Karpas-422 (cell line): ENCODE results near the gene ZBTB37. TPM values are rescaled to one million over a fixed set of nuclear protein-coding genes. Genes with fewer than 3 reads are reported as not detected.
A peak's percentile ranks its signal among the peaks of the same experiment; 100 is the strongest.

Experiments
- DNase-seq: peaks from one replicate; pipeline ENCODE4 v3.0.0-alpha.2; 2015
- H2AFZ ChIP-seq: fragments of 200-600 bp; sonication (generic); 2 replicates; pipeline ENCODE4 v1.6.1; 2014; ENCODE audit warnings: antibody characterized with exemption, low read length, mixed read lengths
- H3K27ac ChIP-seq: fragments of 200-600 bp; sonication (generic); 2 replicates; pipeline ENCODE4 v1.5.1; 2014; ENCODE audit warnings: mild to moderate bottlenecking, low read length, moderate library complexity
- H3K27me3 ChIP-seq: fragments of 200-600 bp; sonication (generic); 2 replicates; pipeline ENCODE4 v1.6.1; 2014; ENCODE audit warnings: low read length, mixed read lengths
- H3K36me3 ChIP-seq: fragments of 200-600 bp; sonication (generic); 2 replicates; pipeline ENCODE4 v1.6.1; 2014; ENCODE audit warnings: low read length, mixed read lengths; ENCODE audit not compliant: insufficient read depth
- H3K4me1 ChIP-seq: fragments of 200-600 bp; sonication (generic); 2 replicates; pipeline ENCODE4 v1.6.1; 2014; ENCODE audit warnings: mild to moderate bottlenecking, low read length, mixed read lengths
- H3K4me2 ChIP-seq: fragments of 200-600 bp; sonication (generic); 2 replicates; pipeline ENCODE4 v1.6.1; 2014; ENCODE audit warnings: low read length, low read depth, mild to moderate bottlenecking; ENCODE audit not compliant: poor library complexity, severe bottlenecking
- H3K4me3 ChIP-seq: fragments of 200-600 bp; sonication (generic); 2 replicates; pipeline ENCODE4 v1.5.1; 2014; ENCODE audit warnings: mild to moderate bottlenecking, antibody characterized with exemption, low read length, mixed read lengths
- H3K79me2 ChIP-seq: fragments of 200-600 bp; sonication (generic); 2 replicates; pipeline ENCODE4 v1.6.1; 2014; ENCODE audit warnings: mild to moderate bottlenecking, low read length, mixed read lengths
- H3K9ac ChIP-seq: fragments of 200-600 bp; sonication (generic); 2 replicates; pipeline ENCODE4 v1.6.0; 2014; ENCODE audit warnings: low read length
- H3K9me2 ChIP-seq: fragments of 200-600 bp; sonication (generic), shearing (Covaris generic); replicated peaks from 2 replicates; pipeline ENCODE4 v1.6.0; 2014; ENCODE audit warnings: mild to moderate bottlenecking, low read length, moderate library complexity; ENCODE audit not compliant: insufficient read depth
- H3K9me3 ChIP-seq: fragments of 300-700, 200-600 bp; sonication (generic); 2 replicates; pipeline ENCODE4 v1.6.1; 2014; ENCODE audit warnings: low read length, mixed read lengths
- H4K20me1 ChIP-seq: fragments of 200-600 bp; sonication (generic); 2 replicates; pipeline ENCODE4 v1.6.1; 2014; ENCODE audit warnings: mild to moderate bottlenecking, antibody characterized with exemption, low read length, low read depth; ENCODE audit not compliant: insufficient read depth
- total RNA-seq: library from RNA; depleted of rRNA; stranded (reverse); fragments of >200 nt; shearing (Covaris generic); gene quantifications from 2 replicates; pipeline ENCODE4 v1.2.3, GENCODE V29; 2014; ENCODE audit warnings: low replicate concordance; rRNA removed

ZBTB37 gene, protein sequence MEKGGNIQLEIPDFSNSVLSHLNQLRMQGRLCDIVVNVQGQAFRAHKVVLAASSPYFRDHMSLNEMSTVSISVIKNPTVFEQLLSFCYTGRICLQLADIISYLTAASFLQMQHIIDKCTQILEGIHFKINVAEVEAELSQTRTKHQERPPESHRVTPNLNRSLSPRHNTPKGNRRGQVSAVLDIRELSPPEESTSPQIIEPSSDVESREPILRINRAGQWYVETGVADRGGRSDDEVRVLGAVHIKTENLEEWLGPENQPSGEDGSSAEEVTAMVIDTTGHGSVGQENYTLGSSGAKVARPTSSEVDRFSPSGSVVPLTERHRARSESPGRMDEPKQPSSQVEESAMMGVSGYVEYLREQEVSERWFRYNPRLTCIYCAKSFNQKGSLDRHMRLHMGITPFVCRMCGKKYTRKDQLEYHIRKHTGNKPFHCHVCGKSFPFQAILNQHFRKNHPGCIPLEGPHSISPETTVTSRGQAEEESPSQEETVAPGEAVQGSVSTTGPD
- 9.7 and 15.8 TPM in 2 replicates for total RNA-seq

DNA sequence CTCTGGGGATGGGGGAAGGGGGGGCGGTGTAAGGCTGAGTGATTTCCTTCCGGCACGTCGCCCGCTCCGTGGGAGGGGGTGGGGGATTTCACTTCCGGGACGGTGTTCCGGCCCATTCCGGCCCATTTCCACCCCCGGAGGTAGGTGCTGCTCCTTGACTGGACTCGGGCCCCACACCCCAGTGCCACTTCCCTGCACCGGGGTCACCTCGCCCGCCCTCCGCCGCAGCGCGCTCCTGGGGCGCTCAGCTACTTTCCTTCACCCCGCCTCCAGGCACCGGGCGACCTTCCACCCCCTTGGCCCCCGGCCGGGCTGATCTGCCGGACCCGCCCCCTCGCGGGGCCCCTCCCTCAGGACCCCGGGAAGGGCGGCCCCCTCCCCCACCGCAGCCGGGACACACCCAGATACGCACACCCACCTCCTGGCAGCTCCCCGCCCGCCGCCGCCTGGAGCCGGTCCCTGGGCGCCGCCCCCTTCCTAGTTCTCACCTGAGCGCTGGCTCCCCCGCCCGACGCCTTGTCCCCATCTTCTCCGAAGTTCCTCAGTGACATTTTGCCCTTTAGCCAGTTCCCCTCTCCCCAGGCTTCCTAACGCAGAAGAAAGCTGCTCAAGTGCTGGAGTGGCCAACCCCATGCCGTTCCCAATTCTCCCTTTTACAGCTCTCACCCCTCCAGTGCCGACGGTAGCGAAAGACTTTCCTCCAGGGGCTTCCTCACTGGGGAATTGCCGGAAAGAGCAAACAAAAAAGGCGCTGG, at the start of gene ZBTB37:
Gene ZBTB37 (plus strand): TSS at position 115 of the 755 bp plus-strand sequence. CDS start 1,846 bp downstream, outside the sequence.
- Histone ChIP-seq H3K9ac (peak within 1 kb of the TSS; percentile 92), H3K79me2 (peaks cover 24% of the 10 kb centered on the region), H3K27me3 (no peaks in the 10 kb centered on the region), H3K4me2 (peak within 1 kb of the TSS; percentile 96), H3K9me2 (no peaks in the 10 kb centered on the region), H3K9me3 (no peaks in the 10 kb centered on the region), H2AFZ (no peak within 1 kb of the TSS), H3K4me1 (peaks cover 37% of the 10 kb centered on the region), H3K4me3 (peak within 1 kb of the TSS; percentile 94), H4K20me1 (peaks cover 35% of the 10 kb centered on the region), H3K36me3 (peaks cover 42% of the 10 kb centered on the region), H3K27ac (peak within 1 kb of the TSS; percentile 92)
- DNase-seq, result peak; percentile 95

DNA sequence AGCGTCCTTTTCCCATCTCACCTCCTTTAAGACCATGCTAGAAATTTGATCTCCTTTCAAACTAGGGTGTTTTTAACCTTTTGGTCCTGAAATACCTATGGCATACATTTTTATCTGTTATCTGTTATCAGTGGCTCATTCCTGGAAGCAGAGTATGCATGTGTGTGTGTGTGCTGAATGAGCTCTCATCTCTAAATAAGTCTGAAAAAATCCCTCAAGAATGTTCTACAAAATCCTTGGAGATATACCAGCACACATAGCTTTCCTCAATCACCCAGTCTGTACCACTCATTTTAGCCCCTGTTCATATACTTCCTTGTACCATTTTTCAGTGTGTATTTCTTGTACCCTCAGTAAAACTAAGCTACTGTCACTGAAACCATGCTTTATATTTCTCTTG, 49.7 kb upstream of the ZBTB37 start:
- no peaks in the 10 kb centered on the region for H3K9me2 ChIP-seq
- peaks cover 12% of the 10 kb centered on the region for H3K4me1 ChIP-seq
- H3K36me3 ChIP-seq, result peaks cover 36% of the 10 kb centered on the region
- H3K27me3 ChIP-seq, result no peaks in the 10 kb centered on the region
- H4K20me1 ChIP-seq, result no peaks in the 10 kb centered on the region; the same call in 1 of the 2 replicates
- no peak overlapping the region for H3K27ac ChIP-seq
- no peak for DNase-seq
- no peak overlapping the region for H3K4me2 ChIP-seq
- H3K9me3 ChIP-seq, result no peaks in the 10 kb centered on the region
- H3K4me3 ChIP-seq, result no peak overlapping the region
- no peak overlapping the region for H2AFZ ChIP-seq
- H3K79me2 ChIP-seq, result peaks cover 89% of the 10 kb centered on the region
- no peak overlapping the region for H3K9ac ChIP-seq

DNA sequence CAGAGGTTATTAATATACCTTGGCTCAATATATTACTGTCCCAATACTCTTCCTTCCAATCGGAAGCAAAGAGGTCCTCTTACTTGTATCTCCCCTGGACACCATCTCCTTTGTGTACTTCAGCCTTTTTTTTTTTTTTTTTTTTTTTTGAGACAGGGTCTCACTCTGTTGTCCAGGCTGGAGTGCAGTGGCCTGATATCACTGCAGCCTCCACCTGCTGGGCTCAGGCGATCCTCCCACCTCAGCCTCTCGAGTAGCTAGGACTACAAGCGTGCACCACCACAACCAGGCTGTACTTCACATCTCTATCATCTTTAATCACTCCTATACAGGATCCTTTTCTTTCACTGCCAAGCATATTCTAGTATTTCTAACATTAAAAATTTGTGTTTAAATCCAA, 46.5 kb upstream of the ZBTB37 start:
- peaks cover 16% of the 10 kb centered on the region for H3K4me1 ChIP-seq
- H3K4me3 ChIP-seq, result no peak overlapping the region
- H3K9me3 ChIP-seq, result no peaks in the 10 kb centered on the region
- H3K9me2 ChIP-seq, result no peaks in the 10 kb centered on the region
- H3K36me3 ChIP-seq, result peaks cover 36% of the 10 kb centered on the region
- H3K9ac ChIP-seq, result no peak overlapping the region
- no peak overlapping the region for H3K27ac ChIP-seq
- no peaks in the 10 kb centered on the region; the same call in 1 of the 2 replicates for H4K20me1 ChIP-seq
- H3K27me3 ChIP-seq, result no peaks in the 10 kb centered on the region
- H2AFZ ChIP-seq, result no peak overlapping the region
- DNase-seq, result no peak
- H3K79me2 ChIP-seq, result peaks cover 80% of the 10 kb centered on the region
- H3K4me2 ChIP-seq, result peak overlapping the region; percentile 86

DNA sequence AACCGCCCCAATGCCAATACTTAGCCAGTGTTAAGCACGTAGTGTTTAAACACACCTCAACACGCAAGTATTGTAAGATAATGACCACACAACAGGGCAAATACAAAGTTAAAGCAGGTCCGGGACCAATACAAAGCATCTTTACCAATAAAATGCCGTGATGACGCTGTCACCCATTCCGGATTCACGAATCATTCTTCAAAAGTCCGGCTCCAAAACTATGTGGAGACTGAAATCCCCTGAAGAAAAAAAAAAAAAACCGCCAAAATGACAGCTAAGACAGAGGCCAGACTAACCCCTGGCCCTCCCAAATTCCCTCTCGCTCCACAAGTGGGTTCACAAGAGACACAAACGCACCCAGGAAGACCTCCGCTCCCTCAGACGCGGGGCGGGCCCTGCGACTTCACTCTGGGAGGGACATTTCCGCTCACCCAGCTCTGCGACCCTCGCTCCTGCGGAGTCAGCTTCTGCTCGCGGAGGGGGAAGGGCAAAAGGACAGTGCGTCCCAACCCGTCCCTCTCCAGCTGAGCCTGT, 44.3 kb upstream of the ZBTB37 start:
- no peak for DNase-seq
- Histone ChIP-seq H3K36me3 (peaks cover 28% of the 10 kb centered on the region), H3K27me3 (no peaks in the 10 kb centered on the region), H3K9me3 (no peaks in the 10 kb centered on the region), H2AFZ (peak overlapping the region; percentile 69; the same call in 1 of the 2 replicates), H3K9ac (peak overlapping the region; percentile 75), H3K79me2 (peaks cover 69% of the 10 kb centered on the region), H4K20me1 (no peaks in the 10 kb centered on the region; the same call in 1 of the 2 replicates), H3K4me2 (peak overlapping the region; percentile 86), H3K4me1 (peaks cover 16% of the 10 kb centered on the region), H3K9me2 (no peaks in the 10 kb centered on the region), H3K27ac (peak overlapping the region; percentile 81), H3K4me3 (peak overlapping the region; percentile 76)

DNA sequence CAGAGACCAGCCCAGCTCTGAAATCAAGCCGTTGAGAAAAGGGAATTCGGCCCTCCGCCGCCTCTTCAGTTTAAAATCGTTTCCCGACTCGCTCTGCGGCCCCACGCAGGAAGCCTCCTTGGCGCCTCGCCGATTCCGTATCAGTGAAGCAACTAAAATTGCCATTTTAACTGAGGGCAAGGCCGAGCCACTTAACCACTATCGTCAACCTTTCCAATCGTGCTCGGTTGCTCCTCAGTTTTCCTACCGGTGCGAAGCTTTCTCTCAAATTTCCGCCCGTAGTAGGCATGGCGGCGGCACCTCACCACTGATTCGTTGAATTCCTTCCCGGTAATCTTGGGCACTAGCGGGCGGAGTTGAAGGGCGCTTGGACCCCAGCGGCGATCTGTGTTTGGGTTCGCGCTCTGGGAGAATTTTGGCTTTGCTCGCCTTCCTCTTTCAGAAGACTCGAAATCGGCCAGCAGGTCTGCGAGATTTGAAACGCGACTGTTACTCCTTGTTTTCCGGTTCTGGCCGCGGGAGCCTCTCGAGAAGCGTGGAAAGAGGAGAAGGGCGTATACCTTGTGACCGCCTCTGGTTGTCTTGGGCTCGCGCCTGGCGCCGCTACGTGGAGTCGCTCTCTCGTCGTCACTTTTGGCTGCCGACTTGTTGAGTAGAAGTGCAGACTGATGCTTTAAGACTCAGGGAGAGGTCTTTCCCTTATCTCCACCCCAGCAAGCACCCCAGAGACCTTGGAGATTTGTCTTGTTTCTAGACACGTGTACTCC, 43.7 kb upstream of the ZBTB37 start, which contains the start of the genes CENPL and DARS2:
Gene CENPL (minus strand): TSS at position 569 of the 767 bp plus-strand sequence. CDS start 13,584 bp downstream, outside the sequence.
Gene DARS2 (plus strand): TSS at position 359 of the 767 bp plus-strand sequence. CDS start 557 bp downstream, outside the sequence.
- peaks cover 16% of the 10 kb centered on the region for H3K4me1 ChIP-seq
- peak within 1 kb of the TSS; percentile 76 for H3K4me3 ChIP-seq
- H3K79me2 ChIP-seq, result peaks cover 63% of the 10 kb centered on the region
- H3K4me2 ChIP-seq, result peak within 1 kb of the TSS; percentile 86
- H3K9ac ChIP-seq, result peak within 1 kb of the TSS; percentile 75
- peak within 1 kb of the TSS; percentile 81 for H3K27ac ChIP-seq
- H2AFZ ChIP-seq, result peak within 1 kb of the TSS; percentile 73
- H3K27me3 ChIP-seq, result no peaks in the 10 kb centered on the region
- no peaks in the 10 kb centered on the region; the same call in 1 of the 2 replicates for H4K20me1 ChIP-seq
- no peaks in the 10 kb centered on the region for H3K9me3 ChIP-seq
- peak; percentile 98 for DNase-seq
- peaks cover 22% of the 10 kb centered on the region; the same call in 1 of the 2 replicates for H3K36me3 ChIP-seq
- no peaks in the 10 kb centered on the region for H3K9me2 ChIP-seq

DNA sequence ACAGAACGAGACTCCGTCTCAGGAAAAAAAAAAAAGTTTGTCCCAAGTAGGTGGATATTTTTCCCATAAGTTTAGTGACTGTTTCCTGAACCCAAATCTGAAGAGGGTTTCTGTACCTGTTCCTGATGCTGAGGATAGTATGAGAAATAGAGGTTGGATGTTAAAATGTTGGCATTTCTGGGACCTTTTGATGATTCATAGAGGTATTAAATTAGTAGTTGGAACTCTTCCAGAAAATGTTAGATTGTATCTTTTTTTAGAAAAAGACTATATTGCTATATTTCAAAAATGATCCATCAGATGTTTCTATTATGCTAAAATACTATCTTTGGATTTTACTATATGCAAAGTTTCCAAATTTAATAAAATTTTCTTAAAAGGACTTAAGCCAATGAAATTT, 40.6 kb upstream of the ZBTB37 start:
- no peaks in the 10 kb centered on the region for H3K27me3 ChIP-seq
- H3K9me3 ChIP-seq, result no peaks in the 10 kb centered on the region
- H3K4me1 ChIP-seq, result peaks cover 10% of the 10 kb centered on the region
- H3K4me3 ChIP-seq, result no peak overlapping the region
- no peak overlapping the region for H3K9ac ChIP-seq
- peaks cover 7% of the 10 kb centered on the region; the same call in 1 of the 2 replicates for H3K36me3 ChIP-seq
- DNase-seq, result no peak
- H3K9me2 ChIP-seq, result no peaks in the 10 kb centered on the region
- H3K27ac ChIP-seq, result no peak overlapping the region
- peaks cover 33% of the 10 kb centered on the region for H3K79me2 ChIP-seq
- H3K4me2 ChIP-seq, result no peak overlapping the region
- no peaks in the 10 kb centered on the region; the same call in 1 of the 2 replicates for H4K20me1 ChIP-seq
- H2AFZ ChIP-seq, result no peak overlapping the region

DNA sequence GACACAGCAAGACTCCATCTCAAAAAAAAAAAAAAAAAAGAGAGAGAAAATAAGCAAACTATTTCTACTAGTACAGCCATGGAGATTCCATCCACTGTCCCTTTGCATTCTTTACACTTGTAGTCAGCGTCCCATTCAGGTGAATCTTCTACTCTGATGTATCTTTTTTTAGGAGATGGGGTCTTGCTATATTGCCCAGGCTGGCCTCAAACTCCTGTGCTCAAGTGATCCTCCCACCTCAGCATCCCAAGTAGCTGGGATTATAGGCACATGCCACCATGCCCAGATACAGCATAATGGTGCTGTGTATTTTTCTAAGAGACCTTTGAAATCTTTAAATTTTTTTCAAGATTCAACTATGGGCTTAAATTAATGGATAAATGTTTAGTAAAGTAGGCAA, 35.4 kb upstream of the ZBTB37 start:
- Histone ChIP-seq H4K20me1 (no peaks in the 10 kb centered on the region), H3K27ac (no peak overlapping the region), H3K9ac (no peak overlapping the region), H3K79me2 (no peaks in the 10 kb centered on the region; the same call in 1 of the 2 replicates), H3K4me2 (no peak overlapping the region), H3K9me2 (no peaks in the 10 kb centered on the region), H3K36me3 (peaks cover 26% of the 10 kb centered on the region), H2AFZ (no peak overlapping the region), H3K4me1 (no peaks in the 10 kb centered on the region), H3K27me3 (no peaks in the 10 kb centered on the region), H3K9me3 (no peaks in the 10 kb centered on the region), H3K4me3 (no peak overlapping the region)
- no peak for DNase-seq
